Stimulated activated CD4-positive, alpha-beta T cell treated with anti-CD3 and anti-CD28 coated beads, Interleukin-2, amount 100 ng/mL, for 4 hours (primary cell): Measurements from ENCODE around the gene MAN2A2.
"Not testable (repeated sequence)": the region's sequence is repeated elsewhere in the genome, so short reads cannot be mapped to it uniquely, and the experiment has no call there.

Experiments used
- DNase-seq: peaks from one replicate; pipeline ENCODE4 v3.0.0-alpha.2; 2020; ENCODE audit warnings: low read depth

Gene MAN2A2

DNA sequence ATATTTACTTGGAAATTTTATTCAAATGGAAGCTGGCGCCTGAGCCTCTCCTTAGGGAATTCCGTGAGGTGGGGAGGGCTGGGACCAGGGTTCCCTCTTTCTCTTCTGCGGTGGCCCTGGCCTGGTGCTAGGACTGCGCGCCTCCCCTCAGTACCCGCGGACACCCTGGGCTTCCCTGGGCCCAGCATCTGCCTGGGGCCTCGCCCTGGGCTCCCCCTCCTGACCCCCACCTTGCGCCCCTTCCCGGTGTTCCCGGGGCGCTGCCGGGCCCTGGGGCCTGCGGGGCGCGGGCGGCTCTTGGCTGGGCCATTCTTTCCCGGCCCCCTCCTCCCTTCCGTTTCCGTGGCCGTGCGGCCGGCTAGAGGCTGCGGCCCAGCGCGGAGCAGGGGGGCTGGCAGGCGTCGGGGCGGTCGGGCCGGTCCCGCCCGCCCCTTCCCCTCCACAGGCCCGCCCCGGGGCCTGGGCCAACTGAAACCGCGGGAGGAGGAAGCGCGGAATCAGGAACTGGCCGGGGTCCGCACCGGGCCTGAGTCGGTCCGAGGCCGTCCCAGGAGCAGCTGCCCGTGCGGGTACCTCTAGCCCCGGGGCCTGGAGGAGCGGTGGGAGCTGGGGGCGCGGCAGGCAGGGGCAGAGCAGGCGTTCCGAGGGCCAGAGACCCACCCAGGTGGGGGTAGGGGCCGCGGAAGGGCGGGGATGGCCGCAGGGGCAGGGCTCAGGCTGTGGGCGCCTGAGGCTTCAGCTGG lies 19.0 kb upstream of the MAN2A2 start, which contains the start of gene FES:
Gene FES, plus strand, starts transcription at position 529 of the 743 bp plus-strand sequence. CDS start 542 bp downstream, outside the sequence.
- DNase-seq: no peak

DNA sequence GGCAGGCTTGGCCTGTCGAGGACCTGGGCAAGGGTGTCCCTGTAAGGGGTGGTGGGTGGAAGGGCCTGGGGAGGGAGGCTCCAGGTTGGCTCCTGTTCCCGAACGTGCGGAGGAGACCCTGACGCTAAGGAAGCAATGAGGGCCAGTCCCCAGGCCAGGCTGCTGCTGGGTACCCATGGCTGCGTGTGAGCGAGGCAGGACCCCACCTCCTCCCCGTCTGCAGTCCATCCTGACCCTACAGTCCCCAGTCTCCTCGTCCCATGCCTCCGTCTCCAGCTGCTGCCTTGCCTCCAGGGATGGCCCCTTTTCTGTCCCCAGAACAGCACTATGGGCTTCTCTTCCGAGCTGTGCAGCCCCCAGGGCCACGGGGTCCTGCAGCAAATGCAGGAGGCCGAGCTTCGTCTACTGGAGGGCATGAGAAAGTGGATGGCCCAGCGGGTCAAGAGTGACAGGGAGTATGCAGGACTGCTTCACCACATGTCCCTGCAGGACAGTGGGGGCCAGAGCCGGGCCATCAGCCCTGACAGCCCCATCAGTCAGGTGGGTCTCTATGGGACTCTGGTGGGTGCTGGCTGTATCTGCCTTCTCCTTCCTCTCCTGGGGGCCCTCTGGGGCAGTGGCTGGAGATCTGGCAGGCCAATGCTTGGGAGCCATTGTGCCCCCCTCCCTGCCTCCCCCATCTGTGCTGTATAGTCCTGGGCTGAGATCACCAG lies 18.2 kb upstream of the MAN2A2 start:
- DNase-seq: no peak

DNA sequence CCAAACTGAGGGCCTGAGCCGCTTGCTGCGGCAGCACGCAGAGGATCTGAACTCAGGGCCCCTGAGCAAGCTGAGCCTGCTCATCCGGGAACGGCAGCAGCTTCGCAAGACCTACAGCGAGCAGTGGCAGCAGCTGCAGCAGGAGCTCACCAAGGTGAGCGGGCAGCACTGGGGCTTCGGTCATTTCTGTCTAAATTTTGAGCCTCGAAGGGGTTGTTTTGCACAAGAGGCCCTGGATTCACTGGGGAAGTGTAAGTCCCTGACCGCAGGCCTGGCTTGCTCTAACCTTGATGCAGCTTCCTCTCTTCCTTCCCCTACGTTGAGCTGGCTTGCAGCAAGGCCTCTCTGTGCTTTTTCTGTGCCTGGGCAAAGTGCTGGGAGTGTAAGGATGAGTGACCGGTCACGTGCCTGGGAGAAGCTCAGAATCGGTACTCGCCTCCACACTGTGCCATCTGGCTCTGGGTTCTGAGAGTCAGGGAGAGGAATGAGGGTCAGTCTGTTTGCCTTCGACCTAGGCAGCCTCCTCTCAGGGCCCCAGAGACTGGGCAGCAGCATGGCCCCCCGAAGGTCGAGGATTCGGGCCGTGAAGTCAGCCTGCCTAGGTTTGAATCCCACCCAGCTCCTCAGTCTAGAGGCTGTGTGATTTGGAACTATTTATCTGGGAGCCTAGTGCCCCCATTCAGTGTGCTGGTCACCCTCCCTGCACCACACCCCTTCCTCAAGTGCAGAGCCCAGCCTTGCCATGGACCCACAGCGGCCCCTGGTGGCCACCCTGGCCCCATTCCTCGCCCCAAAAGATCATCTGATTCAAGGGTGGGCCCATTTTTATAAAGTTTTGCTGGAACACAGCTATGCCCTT lies 17.4 kb upstream of the MAN2A2 start:
- peak; percentile 63 for DNase-seq

DNA sequence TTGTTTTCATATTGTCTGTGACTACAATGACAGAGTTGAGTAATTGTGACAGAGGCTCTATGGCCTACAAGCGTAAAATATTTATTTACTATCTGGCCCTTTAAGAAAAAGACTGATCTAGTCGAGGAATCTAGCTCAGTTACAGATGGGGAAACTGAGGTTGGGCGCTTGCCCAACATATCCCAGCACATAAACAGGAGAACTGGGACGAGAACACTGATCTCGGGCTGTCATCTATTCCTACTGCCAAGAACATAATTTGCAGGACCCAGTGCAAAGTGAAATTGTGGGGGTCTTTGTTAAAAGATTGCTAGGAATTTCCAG lies 16.8 kb upstream of the MAN2A2 start:
- no peak for DNase-seq

DNA sequence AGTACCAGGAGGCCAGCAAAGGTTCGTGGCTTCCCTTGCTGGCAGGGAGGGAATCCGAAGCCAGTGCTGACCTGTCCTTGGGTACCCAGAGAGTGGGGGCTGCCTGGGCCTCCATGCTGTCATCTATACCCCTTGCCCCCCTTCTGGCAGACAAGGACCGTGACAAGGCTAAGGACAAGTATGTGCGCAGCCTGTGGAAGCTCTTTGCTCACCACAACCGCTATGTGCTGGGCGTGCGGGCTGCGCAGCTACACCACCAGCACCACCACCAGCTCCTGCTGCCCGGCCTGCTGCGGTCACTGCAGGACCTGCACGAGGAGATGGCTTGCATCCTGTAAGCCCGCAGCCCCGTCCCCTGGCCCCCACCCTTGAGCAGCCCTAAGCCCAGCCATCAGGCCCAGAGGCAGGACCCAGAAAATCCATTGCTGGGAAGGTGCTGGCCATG lies 16.0 kb upstream of the MAN2A2 start:
- no peak for DNase-seq

DNA sequence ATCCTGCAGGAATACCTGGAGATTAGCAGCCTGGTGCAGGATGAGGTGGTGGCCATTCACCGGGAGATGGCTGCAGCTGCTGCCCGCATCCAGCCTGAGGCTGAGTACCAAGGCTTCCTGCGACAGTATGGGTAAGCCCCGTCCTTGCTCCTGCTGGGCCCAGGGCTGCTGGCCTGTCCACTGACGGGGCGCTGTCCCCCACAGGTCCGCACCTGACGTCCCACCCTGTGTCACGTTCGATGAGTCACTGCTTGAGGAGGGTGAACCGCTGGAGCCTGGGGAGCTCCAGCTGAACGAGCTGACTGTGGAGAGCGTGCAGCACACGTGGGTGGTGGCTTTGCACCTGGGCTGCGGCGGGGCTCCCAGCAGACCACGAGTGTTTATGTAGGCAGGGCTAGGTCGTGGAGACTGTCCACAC lies 13.8 kb upstream of the MAN2A2 start:
- DNase-seq: no peak

DNA sequence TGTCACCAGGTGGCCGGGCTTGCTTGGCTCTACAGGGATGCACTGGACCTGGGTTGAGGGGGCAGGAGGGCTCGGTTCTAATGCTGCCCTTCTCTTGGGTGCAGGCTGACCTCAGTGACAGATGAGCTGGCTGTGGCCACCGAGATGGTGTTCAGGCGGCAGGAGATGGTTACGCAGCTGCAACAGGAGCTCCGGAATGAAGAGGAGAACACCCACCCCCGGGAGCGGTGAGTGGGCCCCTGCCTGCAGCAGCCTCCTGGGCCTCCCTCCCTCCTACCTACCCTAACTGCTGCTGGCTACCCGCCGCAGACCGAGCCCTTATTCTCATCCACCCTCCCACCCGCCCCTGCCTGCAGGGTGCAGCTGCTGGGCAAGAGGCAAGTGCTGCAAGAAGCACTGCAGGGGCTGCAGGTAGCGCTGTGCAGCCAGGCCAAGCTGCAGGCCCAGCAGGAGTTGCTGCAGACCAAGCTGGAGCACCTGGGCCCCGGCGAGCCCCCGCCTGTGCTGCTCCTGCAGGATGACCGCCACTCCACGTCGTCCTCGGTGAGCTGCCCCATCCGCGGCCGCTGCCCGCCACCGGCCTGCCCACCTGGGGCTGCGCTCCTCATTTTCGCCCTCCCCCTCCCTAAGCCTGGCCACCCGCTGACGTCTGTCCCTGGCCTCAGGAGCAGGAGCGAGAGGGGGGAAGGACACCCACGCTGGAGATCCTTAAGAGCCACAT lies 13.2 kb upstream of the MAN2A2 start:
- no peak for DNase-seq

DNA sequence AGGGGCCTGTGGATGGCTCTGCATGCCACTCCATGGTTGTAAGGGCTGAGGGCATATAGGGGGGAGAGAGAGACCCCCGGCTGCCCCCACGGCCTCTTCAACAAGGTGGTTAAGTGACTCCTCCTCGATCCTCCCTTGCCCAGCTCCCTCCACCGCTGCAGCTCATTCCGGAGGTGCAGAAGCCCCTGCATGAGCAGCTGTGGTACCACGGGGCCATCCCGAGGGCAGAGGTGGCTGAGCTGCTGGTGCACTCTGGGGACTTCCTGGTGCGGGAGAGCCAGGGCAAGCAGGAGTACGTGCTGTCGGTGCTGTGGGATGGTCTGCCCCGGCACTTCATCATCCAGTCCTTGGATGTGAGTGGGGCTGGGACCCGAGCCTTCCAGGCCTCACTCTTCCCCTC lies 12.3 kb upstream of the MAN2A2 start:
- DNase-seq: no peak

DNA sequence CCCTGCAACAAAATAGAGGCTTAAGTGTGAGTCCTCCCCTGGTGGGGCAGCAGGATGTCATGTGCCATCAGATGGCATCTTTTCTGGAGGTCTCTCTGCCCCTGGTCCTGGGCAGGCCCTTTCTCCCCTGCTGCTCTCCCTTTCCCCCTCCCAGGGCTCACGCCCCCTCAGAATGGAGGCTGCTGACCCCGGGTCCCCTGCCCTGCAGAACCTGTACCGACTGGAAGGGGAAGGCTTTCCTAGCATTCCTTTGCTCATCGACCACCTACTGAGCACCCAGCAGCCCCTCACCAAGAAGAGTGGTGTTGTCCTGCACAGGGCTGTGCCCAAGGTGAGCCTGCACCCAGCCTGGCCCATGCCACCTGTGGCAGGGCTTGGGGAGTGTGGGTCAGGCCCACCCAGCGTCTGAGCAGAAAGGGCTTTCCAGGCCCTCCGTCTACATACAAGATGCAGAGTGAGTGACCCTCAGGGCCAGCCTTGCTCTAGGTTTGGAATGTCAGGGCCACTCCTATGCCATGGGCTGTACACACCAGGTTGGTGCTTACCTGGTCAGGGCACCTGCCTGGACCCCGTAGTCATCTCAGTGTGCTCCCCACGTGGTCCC lies 11.7 kb upstream of the MAN2A2 start:
- DNase-seq: no peak

DNA sequence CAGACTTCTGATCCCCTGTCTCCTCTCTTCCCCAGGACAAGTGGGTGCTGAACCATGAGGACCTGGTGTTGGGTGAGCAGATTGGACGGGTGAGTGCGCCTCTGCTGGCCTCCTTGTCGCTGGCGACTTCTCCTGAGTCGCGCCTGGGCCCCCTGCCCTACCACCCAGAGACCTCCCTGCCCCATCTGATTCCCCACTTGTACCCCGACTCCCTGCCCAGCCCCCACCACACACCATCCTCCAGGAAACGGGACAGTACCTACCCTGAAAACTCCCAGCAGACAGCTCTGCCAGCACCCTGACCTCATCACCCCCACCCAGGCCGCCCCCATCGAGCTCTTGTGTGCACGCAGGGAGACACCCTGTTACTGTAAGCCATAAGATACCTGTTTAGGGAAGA lies 11.1 kb upstream of the MAN2A2 start:
- DNase-seq: no peak

DNA sequence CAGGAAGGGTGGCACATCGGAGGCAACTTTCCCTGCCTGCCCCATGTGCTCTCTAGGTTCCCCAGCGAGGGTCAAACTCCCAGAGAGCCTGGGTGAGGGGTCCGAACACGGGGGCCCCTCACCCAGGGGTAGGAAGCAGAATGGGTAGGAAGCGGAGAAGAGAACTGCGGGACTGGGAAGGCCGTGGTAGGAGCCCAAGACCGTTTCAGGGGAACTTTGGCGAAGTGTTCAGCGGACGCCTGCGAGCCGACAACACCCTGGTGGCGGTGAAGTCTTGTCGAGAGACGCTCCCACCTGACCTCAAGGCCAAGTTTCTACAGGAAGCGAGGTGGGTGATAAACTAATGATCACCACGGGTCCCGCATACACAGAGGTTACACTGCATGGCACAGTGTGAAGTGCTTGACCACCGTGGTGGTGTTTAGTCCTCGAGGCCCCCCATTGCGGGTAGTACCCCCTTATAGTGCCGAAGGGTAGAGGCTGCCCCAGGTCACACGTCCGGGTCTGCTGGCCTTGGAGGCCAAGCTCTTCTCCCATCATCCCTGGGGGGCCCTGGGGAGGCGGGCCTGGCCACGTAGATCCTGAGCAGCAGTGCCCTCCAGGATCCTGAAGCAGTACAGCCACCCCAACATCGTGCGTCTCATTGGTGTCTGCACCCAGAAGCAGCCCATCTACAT lies 10.5 kb upstream of the MAN2A2 start:
- DNase-seq: no peak

DNA sequence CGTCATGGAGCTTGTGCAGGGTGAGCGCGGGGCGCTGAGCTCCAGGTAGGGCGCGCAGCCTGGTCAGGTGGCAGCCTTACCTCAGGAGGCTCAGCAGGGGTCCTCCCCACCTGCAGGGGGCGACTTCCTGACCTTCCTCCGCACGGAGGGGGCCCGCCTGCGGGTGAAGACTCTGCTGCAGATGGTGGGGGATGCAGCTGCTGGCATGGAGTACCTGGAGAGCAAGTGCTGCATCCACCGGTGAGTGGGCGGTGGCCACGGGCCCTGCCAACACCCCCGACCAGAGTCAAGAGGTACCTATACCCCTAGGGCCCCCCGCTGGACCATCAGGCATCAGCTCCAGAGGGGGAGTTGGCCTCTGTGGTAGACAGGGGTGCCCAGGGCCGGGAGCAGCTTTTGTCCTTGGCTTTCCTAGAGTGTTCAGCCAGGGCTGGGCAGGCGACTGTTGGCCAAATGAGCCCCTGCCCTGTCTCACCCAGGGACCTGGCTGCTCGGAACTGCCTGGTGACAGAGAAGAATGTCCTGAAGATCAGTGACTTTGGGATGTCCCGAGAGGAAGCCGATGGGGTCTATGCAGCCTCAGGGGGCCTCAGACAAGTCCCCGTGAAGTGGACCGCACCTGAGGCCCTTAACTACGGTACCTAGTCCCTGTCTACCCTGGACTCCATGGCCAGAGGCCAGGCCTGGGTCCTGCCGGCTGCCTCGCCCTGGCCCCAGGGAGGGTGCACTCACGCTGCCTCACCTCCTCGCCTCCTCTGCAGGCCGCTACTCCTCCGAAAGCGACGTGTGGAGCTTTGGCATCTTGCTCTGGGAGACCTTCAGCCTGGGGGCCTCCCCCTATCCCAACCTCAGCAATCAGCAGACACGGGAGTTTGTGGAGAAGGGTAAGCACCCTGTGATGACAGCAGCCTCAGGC lies 9.7 kb upstream of the MAN2A2 start:
- DNase-seq: no peak

DNA sequence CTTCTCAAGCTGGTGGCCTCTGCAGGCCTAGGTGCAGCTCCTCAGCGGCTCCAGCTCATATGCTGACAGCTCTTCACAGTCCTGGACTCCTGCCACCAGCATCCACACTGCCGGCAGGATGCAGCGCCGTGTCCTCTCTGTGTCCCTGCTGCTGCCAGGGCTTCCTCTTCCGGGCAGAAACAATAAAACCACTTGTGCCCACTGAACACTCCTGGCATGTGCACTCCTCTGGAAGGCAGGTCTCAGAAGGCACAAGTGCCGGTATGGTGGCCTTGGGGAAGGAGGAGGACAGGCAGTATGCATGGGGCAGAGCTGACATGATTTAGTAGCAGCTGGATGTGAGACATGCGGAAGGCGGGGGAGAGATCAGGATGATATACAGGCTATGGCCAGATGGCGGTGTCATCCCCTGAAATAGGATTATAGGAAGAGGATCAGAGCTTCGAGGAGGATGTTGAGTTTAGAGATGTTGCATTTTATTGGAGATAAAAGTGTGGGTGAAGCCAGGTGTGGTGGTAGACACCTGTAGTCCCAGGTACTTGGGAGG lies 7.5 kb upstream of the MAN2A2 start:
- no peak for DNase-seq

DNA sequence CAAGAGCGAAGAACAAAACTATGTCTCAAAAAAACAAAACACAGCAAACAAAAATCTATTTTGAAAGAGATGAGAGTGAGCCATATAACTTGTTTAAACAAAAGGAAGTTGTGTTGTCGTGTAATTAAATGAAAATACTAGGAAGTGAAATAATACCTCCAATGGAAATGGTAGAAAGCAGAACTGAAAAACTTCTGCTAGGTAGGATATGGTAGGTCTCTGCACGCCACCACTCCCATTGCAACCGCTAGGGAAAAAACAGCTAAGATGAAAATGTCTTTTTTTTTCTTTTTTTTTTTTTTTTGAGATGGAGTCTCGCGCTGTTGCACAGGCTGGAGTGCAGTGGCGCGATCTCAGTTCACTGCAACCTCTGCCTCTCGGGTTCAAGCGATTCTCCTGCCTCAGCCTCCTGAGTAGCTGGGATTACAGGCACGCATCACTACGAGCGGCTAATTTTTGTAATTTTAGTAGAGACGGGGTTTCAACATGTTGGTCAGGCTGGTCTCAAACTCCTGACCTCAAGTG lies 5.9 kb upstream of the MAN2A2 start:
- not testable (repeated sequence) for DNase-seq

DNA sequence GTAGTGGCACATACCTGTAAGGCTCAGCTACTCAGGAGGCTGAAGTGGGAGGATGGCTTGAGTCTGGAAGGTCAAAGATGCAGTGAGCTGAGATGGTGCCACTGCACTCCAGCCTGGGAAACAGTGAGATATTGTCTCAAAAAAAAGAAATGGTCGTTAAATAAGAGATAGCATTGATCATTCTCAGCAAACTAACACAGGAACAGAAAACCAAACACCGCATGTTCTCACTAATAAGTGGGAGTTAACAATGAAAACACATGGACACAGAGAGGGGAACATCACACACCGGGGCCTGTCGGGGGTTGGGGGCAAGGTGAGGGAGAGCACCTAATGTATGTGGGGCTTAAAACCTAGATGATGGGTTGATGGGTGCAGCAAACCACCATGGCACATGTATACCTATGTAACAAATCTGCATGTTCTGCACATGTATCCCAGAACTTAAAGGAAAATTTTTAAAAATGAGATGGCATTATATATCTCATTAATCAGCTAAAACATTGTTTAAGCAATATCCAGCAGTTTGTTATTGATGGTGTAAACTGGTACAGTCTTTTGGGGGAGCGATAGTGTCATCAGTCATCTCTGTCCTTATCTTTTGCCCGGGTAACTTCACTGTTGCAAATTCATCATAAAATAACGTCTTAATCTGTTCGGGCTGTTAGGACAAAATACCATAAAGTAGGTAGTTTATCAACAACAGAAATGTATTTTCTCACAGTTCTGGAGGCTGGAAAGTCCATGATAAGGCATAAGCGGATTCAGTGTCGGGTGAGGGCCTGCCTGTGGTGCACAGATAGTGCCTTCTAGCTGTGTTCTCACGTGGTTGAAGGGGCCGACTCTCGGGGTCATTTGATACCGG lies 1.7 kb upstream of the MAN2A2 start:
- DNase-seq: no peak

DNA sequence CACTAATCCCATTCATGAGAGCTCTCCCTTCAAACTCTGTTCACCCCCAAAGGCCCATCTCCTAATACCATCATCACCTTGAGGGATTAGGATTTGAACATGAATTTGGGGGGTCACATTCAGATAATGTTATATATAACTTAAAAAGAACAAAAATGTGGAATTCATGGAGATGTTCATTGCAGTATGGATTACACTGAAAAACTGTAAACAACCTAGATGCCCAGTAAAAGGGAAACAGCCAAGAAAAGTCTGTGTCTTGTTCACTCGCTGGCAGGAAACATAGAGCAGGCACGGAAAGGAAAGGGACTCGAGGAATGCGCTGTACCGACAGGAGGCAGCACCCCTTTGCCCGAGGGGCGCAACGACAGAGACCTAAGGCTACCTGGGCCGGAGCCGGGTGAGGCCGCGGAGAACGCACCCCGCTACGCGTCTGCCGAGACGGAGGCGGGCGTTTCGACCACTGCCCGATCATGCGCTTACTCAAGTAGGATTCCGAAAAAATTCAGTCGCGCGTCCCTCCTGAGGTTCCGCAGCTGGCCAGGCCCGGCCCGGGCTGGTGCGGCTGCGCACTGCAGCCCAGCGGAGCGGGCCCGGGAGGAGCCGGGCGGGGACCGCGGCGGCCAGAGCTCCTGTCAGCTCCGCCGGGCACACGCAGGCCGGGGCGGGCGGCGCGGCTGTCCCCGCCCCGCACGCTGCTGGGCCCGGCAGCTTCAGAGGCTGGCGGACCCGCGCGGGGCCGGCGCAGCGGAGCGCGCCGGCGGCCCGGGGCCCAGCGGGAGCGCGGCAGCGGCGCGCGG lies 862 bp upstream of the MAN2A2 start:
- peak; percentile 50 for DNase-seq

DNA sequence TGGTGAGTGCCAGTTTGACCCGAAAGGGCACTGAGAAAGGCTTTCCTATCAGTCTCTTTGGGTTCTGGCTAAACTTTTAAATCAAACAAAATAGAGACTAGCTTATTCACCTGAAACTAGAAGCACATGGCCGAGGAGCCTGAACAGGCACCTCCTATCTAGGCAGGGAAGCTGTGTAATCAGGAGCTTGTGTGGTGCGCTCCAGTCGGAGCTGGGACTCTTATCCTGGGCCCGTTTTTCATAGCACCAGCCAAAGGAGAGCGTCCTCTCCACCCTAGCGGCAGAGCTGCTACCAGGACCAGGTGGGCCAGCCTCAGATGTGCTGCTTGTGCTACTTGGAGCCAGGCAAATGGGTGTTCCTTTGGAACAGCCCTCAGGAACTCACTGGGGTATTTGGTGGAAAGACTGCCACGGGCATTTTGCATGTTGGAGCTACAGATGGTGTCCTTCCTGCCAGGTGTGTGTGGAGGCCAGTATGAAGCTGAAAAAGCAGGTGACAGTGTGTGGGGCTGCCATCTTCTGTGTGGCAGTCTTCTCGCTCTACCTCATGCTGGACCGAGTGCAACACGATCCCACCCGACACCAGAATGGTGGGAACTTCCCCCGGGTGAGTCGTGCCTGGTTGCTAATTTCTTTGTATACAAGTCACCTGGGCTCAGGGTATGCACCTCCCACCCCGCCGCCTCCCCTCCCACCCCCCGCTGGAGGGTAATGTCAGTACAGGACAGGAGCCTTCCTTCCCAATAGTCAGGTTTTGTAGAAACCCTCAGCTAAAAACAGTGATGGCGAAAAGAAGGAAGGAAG lies 833 bp downstream of the MAN2A2 start:
- DNase-seq: no peak
